ENCODE measurements around the gene SPEN. TPM values are rescaled to one million over a fixed set of nuclear protein-coding genes. Genes with fewer than 3 reads are reported as not detected.

SPEN gene
- total RNA-seq, 4 donors from 2014 or later: 44.0 to 83.3 (median 67.1) TPM

DNA sequence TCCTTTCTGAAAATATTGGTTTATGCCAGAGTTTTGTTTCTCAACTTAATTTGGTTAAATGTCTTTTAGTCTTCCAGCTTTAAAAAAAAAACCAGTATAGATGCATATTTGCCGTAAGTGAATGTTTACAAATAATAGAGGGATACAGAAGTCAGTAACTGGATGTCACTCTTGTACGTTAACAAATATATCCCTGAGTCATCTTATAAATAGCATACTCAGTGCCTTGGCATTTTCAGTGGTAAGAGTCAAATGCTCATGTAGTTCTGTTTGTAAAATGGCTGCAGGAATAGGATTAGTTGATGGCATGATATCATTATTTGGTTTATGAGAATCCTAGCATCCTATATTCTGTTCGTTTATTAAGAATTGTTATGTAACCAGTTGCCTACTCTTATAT, 55.4 kb downstream of the SPEN start:
- TF ChIP-seq, protein P1, sequence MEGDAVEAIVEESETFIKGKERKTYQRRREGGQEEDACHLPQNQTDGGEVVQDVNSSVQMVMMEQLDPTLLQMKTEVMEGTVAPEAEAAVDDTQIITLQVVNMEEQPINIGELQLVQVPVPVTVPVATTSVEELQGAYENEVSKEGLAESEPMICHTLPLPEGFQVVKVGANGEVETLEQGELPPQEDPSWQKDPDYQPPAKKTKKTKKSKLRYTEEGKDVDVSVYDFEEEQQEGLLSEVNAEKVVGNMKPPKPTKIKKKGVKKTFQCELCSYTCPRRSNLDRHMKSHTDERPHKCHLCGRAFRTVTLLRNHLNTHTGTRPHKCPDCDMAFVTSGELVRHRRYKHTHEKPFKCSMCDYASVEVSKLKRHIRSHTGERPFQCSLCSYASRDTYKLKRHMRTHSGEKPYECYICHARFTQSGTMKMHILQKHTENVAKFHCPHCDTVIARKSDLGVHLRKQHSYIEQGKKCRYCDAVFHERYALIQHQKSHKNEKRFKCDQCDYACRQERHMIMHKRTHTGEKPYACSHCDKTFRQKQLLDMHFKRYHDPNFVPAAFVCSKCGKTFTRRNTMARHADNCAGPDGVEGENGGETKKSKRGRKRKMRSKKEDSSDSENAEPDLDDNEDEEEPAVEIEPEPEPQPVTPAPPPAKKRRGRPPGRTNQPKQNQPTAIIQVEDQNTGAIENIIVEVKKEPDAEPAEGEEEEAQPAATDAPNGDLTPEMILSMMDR (IDR thresholded peaks at IDR 0.05; ENCODE audit: low read depth): no peak

DNA sequence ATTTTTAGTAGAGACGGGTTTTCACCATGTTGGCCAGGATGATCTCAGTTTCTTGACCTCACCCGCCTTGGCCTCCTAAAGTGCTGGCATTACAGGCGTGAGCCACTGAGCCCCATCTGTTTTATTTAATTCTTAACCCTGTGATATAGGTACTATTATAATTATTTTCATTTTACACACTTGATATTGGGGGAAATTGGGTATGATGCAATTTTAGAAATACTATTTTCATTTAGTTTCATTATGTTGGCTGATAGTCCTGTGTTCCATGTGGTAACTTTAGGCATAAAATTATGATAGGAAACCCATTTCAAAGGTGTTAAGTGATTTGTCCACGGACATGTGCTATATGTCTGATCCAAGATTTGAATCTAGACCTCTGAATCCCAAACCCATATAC, 61.1 kb downstream of the SPEN start:
- TF ChIP-seq, protein P1 (IDR thresholded peaks at IDR 0.05; ENCODE audit: low read depth): no peak

DNA sequence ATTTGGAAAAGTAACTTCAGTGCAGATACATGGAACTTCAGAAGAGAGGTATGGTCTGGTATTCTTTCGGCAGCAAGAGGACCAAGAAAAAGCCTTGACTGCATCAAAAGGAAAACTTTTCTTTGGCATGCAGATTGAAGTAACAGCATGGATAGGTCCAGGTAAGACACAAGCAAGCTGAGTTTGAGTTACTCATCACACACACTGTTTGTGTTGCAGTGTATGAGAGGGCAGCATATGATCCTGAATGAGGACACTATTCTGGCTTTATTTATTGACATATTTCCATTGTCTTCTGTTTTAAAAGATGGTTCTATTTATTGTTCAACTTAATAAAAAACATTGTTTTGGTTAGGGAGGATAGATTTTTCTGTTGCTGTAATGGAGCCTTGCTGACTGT, 63.6 kb downstream of the SPEN start:
- TF ChIP-seq, protein P1 (IDR thresholded peaks at IDR 0.05; ENCODE audit: low read depth): no peak

DNA sequence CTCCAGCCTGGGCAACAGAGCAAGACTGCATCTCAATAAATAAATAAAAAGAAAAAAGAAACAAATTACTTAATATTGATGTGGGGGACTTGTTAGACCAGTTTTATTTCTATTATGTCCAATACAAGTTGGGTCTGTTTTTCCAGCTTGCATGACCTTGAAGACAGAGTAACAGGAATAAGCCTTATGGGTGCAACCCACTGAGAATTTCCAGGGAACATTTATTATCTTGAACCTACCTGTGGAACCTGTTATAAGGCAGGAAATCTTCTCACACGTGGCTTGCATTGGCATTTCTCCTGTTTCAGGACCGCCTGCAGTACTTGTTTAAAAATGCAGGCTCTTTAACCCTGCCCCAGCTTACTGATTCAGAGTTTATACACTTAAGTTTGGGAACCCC, 64.4 kb downstream of the SPEN start:
- TF ChIP-seq, protein P1 (IDR thresholded peaks at IDR 0.05; ENCODE audit: low read depth): no peak

DNA sequence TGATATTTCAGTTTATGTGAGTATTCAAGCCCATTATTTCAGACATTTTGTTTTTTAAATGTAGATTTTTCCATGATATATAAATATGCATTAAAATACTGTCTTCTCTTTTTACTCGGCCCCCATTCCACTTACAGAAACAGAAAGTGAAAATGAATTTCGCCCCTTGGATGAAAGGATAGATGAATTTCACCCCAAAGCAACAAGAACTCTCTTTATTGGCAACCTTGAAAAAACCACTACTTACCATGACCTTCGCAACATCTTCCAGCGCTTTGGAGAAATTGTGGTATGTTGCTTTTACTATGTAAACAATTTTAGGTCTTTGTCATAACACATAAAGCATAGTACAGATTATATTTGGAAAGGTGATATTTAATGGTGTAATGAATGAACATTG, 68.5 kb downstream of the SPEN start:
- TF ChIP-seq, protein P1 (IDR thresholded peaks at IDR 0.05; ENCODE audit: low read depth): no peak

DNA sequence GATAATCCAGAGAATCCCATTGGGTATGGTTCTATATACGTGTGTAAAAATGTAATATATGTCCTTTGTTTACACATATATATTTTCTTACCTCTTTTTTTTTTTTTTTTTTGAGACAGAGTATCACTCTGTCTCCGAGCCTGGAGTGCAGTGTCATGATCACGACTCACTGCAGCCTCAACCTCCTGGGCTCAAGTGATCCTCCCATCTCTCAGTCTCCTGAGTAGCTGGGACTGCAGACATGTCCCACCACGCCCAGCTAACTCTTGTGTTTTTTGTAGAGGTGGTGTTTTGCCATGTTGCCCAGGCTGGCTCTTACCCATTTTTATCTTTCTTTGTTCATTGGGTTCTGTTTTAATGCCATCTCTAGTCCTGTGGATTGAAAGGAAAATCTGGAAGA, 68.9 kb downstream of the SPEN start:
- TF ChIP-seq, protein P1 (IDR thresholded peaks at IDR 0.05; ENCODE audit: low read depth): no peak

DNA sequence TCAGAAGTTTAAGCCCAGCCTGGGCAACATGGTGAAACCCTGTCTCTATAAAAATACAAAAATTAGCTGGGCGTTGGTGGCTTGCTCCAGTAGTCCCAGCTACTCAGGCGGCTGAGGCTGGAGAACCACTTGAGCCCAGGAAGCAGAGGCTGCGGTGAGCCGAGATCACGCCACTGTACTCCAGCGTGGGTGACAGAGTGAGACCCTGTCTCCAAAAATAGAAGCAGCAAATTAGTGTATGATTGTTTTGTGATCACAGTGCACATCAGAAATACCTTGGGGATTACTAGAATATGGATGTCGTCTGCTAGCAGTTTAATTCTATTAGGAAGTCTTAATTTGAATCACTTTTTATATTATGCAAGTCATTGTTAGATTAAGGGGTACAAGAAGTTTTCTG, 69.4 kb downstream of the SPEN start:
- TF ChIP-seq, protein P1 (IDR thresholded peaks at IDR 0.05; ENCODE audit: low read depth): no peak

Measured in subcutaneous adipose tissue (tissue), 4 donors.